Measurements from ENCODE around the gene OLFM2. TPM values are rescaled to one million over a fixed set of nuclear protein-coding genes. Genes with fewer than 3 reads are reported as not detected.
A peak's percentile ranks its signal among the peaks of the same experiment; 100 is the strongest.

OLFM2 gene
- total and polyA plus RNA-seq, 2 experiments from 2014 or later = 8.9 to 11.6 TPM

GRCh38 chr19:9914315-9915207 is 21.8 kb downstream of the OLFM2 start:
- WGBS, 2 experiments (ENCODE audit: low coverage in 1 of 2, low lambda C conversion rate in 2 of 2, missing lambda C conversion rate in 2 of 2) = 0 to 2% methylated on average over 35 to 52 of the region's 65 CpGs
- Histone ChIP-seq H3K27ac (peak overlapping the region; percentile 38), H3K27me3 (replicated peaks; ENCODE audit: insufficient read depth) (no peaks in the 10 kb centered on the region), H3K9me3 (ENCODE audit: low read depth) (no peaks in the 10 kb centered on the region), H3K4me2 (ENCODE audit: unreplicated experiment) (peak overlapping the region; percentile 79), H3K4me3 (peak overlapping the region; percentile 66), H4K20me1 (ENCODE audit: insufficient read depth) (no peaks in the 10 kb centered on the region), H2AFZ (peak overlapping the region; percentile 68), H3K36me3 (ENCODE audit: low read depth) (no peaks in the 10 kb centered on the region), H3K4me1 (ENCODE audit: insufficient read depth) (no peaks in the 10 kb centered on the region), H3K79me2 (ENCODE audit: insufficient read depth) (no peaks in the 10 kb centered on the region), H3K9ac (peak overlapping the region; percentile 57), H3F3A (ENCODE audit: insufficient read depth) (peaks cover 4% of the 10 kb centered on the region), H3K9me2 (ENCODE audit: insufficient read depth) (no peaks in the 10 kb centered on the region)
- in situ Hi-C loops (cut with MboI) = no loop called here
- peak; percentile 97 for DNase-seq
- TF ChIP-seq EZH2 (IDR thresholded peaks at IDR 0.05; ENCODE audit: insufficient read depth, poor library complexity, severe bottlenecking) = no peak
- TF ChIP-seq EZH2phosphoT487 (IDR thresholded peaks at IDR 0.05; ENCODE audit: insufficient read depth, low read depth) = no peak

- H2AFZ ChIP-seq = peak overlapping the region; percentile 68
These were observed 22.4 kb downstream of the OLFM2 start for GRCh38 chr19:9914001-9914314.

GRCh38 chr19:9913237-9914000 is 22.9 kb downstream of the OLFM2 start:
- H3K4me2 ChIP-seq (ENCODE audit: unreplicated experiment) = peak overlapping the region; percentile 52
- H3K36me3 ChIP-seq (ENCODE audit: low read depth) = no peaks in the 10 kb centered on the region
- no peak overlapping the region for H3K27ac ChIP-seq
- 2 to 3% methylated on average over 26 to 71 of the region's 95 CpGs for WGBS, 2 experiments (ENCODE audit: low coverage in 1 of 2, low lambda C conversion rate in 2 of 2, missing lambda C conversion rate in 2 of 2)
- H2AFZ ChIP-seq = 0 out of 2 replicates have a peak overlapping the region, but pooled peaks have one; percentile 42
- no peaks in the 10 kb centered on the region for H3K79me2 ChIP-seq (ENCODE audit: insufficient read depth)
- H3K27me3 ChIP-seq (replicated peaks; ENCODE audit: insufficient read depth) = no peaks in the 10 kb centered on the region
- H3K9me3 ChIP-seq (ENCODE audit: low read depth) = no peaks in the 10 kb centered on the region
- in situ Hi-C loops (cut with MboI) = no loop called here
- peak overlapping the region; percentile 64 for H3K4me3 ChIP-seq
- H3K9ac ChIP-seq = peak overlapping the region; percentile 45; the same call in 1 of the 2 replicates
- TF ChIP-seq EZH2phosphoT487 (IDR thresholded peaks at IDR 0.05; ENCODE audit: insufficient read depth, low read depth) = no peak
- TF ChIP-seq EZH2 (IDR thresholded peaks at IDR 0.05; ENCODE audit: insufficient read depth, poor library complexity, severe bottlenecking) = peak; percentile 38
- H4K20me1 ChIP-seq (ENCODE audit: insufficient read depth) = no peaks in the 10 kb centered on the region
- no peaks in the 10 kb centered on the region for H3K4me1 ChIP-seq (ENCODE audit: insufficient read depth)
- peak; percentile 63 for DNase-seq
- H3F3A ChIP-seq (ENCODE audit: insufficient read depth) = peaks cover 4% of the 10 kb centered on the region
- no peaks in the 10 kb centered on the region for H3K9me2 ChIP-seq (ENCODE audit: insufficient read depth)

More at GRCh38 chr19:9914001-9914314, 22.4 kb downstream of the OLFM2 start:
- WGBS, 2 experiments (ENCODE audit: low coverage in 1 of 2, low lambda C conversion rate in 2 of 2, missing lambda C conversion rate in 2 of 2) = 1 to 4% methylated on average over 16 to 20 of the region's 27 CpGs
- Histone ChIP-seq H3K4me3 (peak overlapping the region; percentile 66), H3K27me3 (replicated peaks; ENCODE audit: insufficient read depth) (no peaks in the 10 kb centered on the region), H3K79me2 (ENCODE audit: insufficient read depth) (no peaks in the 10 kb centered on the region), H3K36me3 (ENCODE audit: low read depth) (no peaks in the 10 kb centered on the region), H3K9ac (peak overlapping the region; percentile 57), H3K4me2 (ENCODE audit: unreplicated experiment) (peak overlapping the region; percentile 79), H3F3A (ENCODE audit: insufficient read depth) (peaks cover 4% of the 10 kb centered on the region), H3K4me1 (ENCODE audit: insufficient read depth) (no peaks in the 10 kb centered on the region), H4K20me1 (ENCODE audit: insufficient read depth) (no peaks in the 10 kb centered on the region), H3K9me2 (ENCODE audit: insufficient read depth) (no peaks in the 10 kb centered on the region), H3K9me3 (ENCODE audit: low read depth) (no peaks in the 10 kb centered on the region), H3K27ac (no peak overlapping the region)
- TF ChIP-seq EZH2phosphoT487 (IDR thresholded peaks at IDR 0.05; ENCODE audit: insufficient read depth, low read depth) = no peak
- no peak for TF ChIP-seq EZH2 (IDR thresholded peaks at IDR 0.05; ENCODE audit: insufficient read depth, poor library complexity, severe bottlenecking)
- in situ Hi-C loops (cut with MboI) = no loop called here
- DNase-seq = no peak

- Histone ChIP-seq H3K4me3 (peak overlapping the region; percentile 64), H4K20me1 (ENCODE audit: insufficient read depth) (no peaks in the 10 kb centered on the region), H3K79me2 (ENCODE audit: insufficient read depth) (no peaks in the 10 kb centered on the region), H3K9me3 (ENCODE audit: low read depth) (no peaks in the 10 kb centered on the region), H3K4me1 (ENCODE audit: insufficient read depth) (no peaks in the 10 kb centered on the region), H3K27ac (no peak overlapping the region), H3F3A (ENCODE audit: insufficient read depth) (peaks cover 4% of the 10 kb centered on the region), H3K4me2 (ENCODE audit: unreplicated experiment) (no peak overlapping the region), H3K36me3 (ENCODE audit: low read depth) (no peaks in the 10 kb centered on the region), H3K27me3 (replicated peaks; ENCODE audit: insufficient read depth) (no peaks in the 10 kb centered on the region), H3K9ac (0 out of 2 replicates have a peak overlapping the region, but pooled peaks have one; percentile 45), H3K9me2 (ENCODE audit: insufficient read depth) (no peaks in the 10 kb centered on the region), H2AFZ (0 out of 2 replicates have a peak overlapping the region, but pooled peaks have one; percentile 42)
- WGBS, 2 experiments (ENCODE audit: low coverage in 1 of 2, low lambda C conversion rate in 2 of 2, missing lambda C conversion rate in 2 of 2) = 53 to 60% methylated on average over 24 of the region's 24 CpGs
- DNase-seq = no peak
- in situ Hi-C loops (cut with MboI) = no loop called here
- TF ChIP-seq EZH2phosphoT487 (IDR thresholded peaks at IDR 0.05; ENCODE audit: insufficient read depth, low read depth) (no peak), EZH2 (IDR thresholded peaks at IDR 0.05; ENCODE audit: insufficient read depth, poor library complexity, severe bottlenecking) (peak; percentile 47)
These were observed 23.6 kb downstream of the OLFM2 start for GRCh38 chr19:9912551-9913236.
